ENCODE measurements around the gene TMEM41B.
A peak's percentile ranks its signal among the peaks of the same experiment; 100 is the strongest.
"Not testable (repeated sequence)": the region's sequence is repeated elsewhere in the genome, so short reads cannot be mapped to it uniquely, and the experiment has no call there.

TMEM41B gene

GRCh38 chr11:9253086-9253485 is 61.3 kb downstream of the TMEM41B start:
- 87 to 94% methylated on average over 2 of the region's 3 CpGs for WGBS, 2 experiments (ENCODE audit: insufficient coverage in 2 of 2)
- no peak overlapping the region for H3K27ac ChIP-seq (ENCODE audit: low read depth, low read length, severe bottlenecking)
- no peak overlapping the region for H3K4me3 ChIP-seq (ENCODE audit: extremely low read depth, insufficient read depth, low read length, poor library complexity, severe bottlenecking)
- H3K4me1 ChIP-seq (ENCODE audit: control insufficient read depth, insufficient read depth, low read length, poor library complexity, severe bottlenecking): no peaks in the 10 kb centered on the region
- no peaks in the 10 kb centered on the region for H3K9me3 ChIP-seq (ENCODE audit: control insufficient read depth, low read length)
- H3K36me3 ChIP-seq (ENCODE audit: control insufficient read depth, insufficient read depth, low read length): peaks cover 41% of the 10 kb centered on the region

DNA sequence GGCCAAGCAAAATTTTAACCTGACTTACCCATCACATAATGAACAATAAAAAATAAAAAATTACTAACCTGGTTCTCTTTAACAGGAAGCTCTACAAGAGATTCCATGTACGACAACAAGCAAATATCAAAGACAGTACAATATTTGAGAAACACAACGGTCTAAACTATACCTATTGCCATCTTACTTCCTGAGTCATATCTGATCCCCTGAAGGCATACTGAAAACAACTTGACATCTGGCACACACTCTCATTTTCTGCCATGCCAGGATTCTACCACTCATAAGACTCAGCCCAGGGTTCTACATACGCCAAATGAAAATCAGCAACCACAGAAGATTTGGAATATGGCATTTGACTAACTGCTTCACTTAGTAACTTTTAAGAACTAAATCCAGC is 63.1 kb downstream of the TMEM41B start:
- Histone ChIP-seq H3K36me3 (ENCODE audit: control insufficient read depth, insufficient read depth, low read length) (peaks cover 45% of the 10 kb centered on the region), H3K27ac (ENCODE audit: low read depth, low read length, severe bottlenecking) (no peak overlapping the region), H3K9me3 (ENCODE audit: control insufficient read depth, low read length) (no peaks in the 10 kb centered on the region), H3K4me1 (ENCODE audit: control insufficient read depth, insufficient read depth, low read length, poor library complexity, severe bottlenecking) (no peaks in the 10 kb centered on the region), H3K4me3 (ENCODE audit: extremely low read depth, insufficient read depth, low read length, poor library complexity, severe bottlenecking) (no peak overlapping the region)
- WGBS, 2 experiments (ENCODE audit: insufficient coverage in 2 of 2): 94 to 98% methylated on average over 2 to 3 of the region's 3 CpGs

DNA sequence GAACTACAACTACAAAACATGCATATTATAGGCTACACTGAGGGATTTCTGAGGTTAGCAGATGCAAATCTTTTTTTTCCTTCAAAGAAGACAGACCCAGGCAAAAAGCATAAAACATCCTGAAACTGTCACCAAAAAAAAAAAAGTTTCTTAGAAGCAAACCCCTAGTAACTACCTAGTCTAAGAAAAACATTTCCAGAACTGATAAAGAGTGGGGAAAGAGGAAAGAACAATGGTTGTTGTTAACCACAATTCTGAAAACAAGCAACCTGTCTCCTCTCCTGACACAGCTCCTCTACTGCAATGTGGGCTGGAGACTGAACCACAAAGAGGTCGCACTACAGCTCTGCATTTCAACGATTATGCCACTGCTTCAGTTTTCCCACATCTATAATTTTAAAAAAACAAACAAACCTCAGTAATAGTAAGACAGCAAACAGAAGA is 64.2 kb downstream of the TMEM41B start:
- no peak overlapping the region for H3K4me3 ChIP-seq (ENCODE audit: extremely low read depth, insufficient read depth, low read length, poor library complexity, severe bottlenecking)
- peaks cover 35% of the 10 kb centered on the region for H3K36me3 ChIP-seq (ENCODE audit: control insufficient read depth, insufficient read depth, low read length)
- no peaks in the 10 kb centered on the region for H3K4me1 ChIP-seq (ENCODE audit: control insufficient read depth, insufficient read depth, low read length, poor library complexity, severe bottlenecking)
- 86% methylated on average over 1 of the region's 2 CpGs; no CpG with 5 or more reads in 1 of the 2 experiments for WGBS, 2 experiments (ENCODE audit: insufficient coverage in 2 of 2)
- H3K9me3 ChIP-seq (ENCODE audit: control insufficient read depth, low read length): no peaks in the 10 kb centered on the region
- H3K27ac ChIP-seq (ENCODE audit: low read depth, low read length, severe bottlenecking): peak overlapping the region; percentile 10

- Histone ChIP-seq H3K9me3 (ENCODE audit: control insufficient read depth, low read length) (no peaks in the 10 kb centered on the region), H3K27ac (ENCODE audit: low read depth, low read length, severe bottlenecking) (no peak overlapping the region), H3K36me3 (ENCODE audit: control insufficient read depth, insufficient read depth, low read length) (peaks cover 30% of the 10 kb centered on the region), H3K4me3 (ENCODE audit: extremely low read depth, insufficient read depth, low read length, poor library complexity, severe bottlenecking) (no peak overlapping the region), H3K4me1 (ENCODE audit: control insufficient read depth, insufficient read depth, low read length, poor library complexity, severe bottlenecking) (peaks cover 4% of the 10 kb centered on the region)
- 97 to 100% methylated on average over 1 to 4 of the region's 7 CpGs for WGBS, 2 experiments (ENCODE audit: insufficient coverage in 2 of 2)
Observed at GRCh38 chr11:9249252-9249651, 65.1 kb downstream of the TMEM41B start.

DNA sequence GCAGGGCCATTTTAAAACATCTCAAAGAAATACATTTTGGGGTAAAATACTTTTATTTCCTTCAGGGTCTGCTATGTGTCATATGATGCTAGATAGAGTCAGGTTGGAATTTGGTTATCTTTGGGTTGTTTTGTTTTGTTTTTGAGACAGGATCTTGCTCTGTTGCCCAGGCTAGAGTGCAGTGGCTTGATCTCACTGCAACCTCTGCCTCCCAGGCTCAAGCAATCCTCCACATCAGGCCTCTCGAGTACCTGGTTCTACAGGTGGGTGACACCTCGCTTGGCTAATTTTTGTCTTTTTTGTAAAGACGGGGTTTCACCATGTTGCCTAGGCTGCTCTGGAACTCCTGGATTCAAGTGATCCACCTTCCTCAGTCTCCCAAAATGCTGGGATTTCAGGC is 66.5 kb downstream of the TMEM41B start:
- H3K27ac ChIP-seq (ENCODE audit: low read depth, low read length, severe bottlenecking): no peak overlapping the region
- no peaks in the 10 kb centered on the region for H3K9me3 ChIP-seq (ENCODE audit: control insufficient read depth, low read length)
- WGBS, 2 experiments (ENCODE audit: insufficient coverage in 2 of 2): 98 to 100% methylated on average over 3 of the region's 3 CpGs
- H3K4me1 ChIP-seq (ENCODE audit: control insufficient read depth, insufficient read depth, low read length, poor library complexity, severe bottlenecking): peaks cover 4% of the 10 kb centered on the region
- no peak overlapping the region for H3K4me3 ChIP-seq (ENCODE audit: extremely low read depth, insufficient read depth, low read length, poor library complexity, severe bottlenecking)
- H3K36me3 ChIP-seq (ENCODE audit: control insufficient read depth, insufficient read depth, low read length): peaks cover 29% of the 10 kb centered on the region

- H3K4me1 ChIP-seq (ENCODE audit: control insufficient read depth, insufficient read depth, low read length, poor library complexity, severe bottlenecking); H3K9me3 ChIP-seq (ENCODE audit: control insufficient read depth, low read length); H3K27ac ChIP-seq (ENCODE audit: low read depth, low read length, severe bottlenecking); H3K4me3 ChIP-seq (ENCODE audit: extremely low read depth, insufficient read depth, low read length, poor library complexity, severe bottlenecking): not testable (repeated sequence)
- WGBS, 2 experiments (ENCODE audit: insufficient coverage in 2 of 2): 97% methylated on average over 7 to 9 of the region's 10 CpGs
- peaks cover 22% of the 10 kb centered on the region for H3K36me3 ChIP-seq (ENCODE audit: control insufficient read depth, insufficient read depth, low read length)
Observed at GRCh38 chr11:9236242-9236641, 78.2 kb downstream of the TMEM41B start.

- peaks cover 21% of the 10 kb centered on the region for H3K36me3 ChIP-seq (ENCODE audit: control insufficient read depth, insufficient read depth, low read length)
- H3K4me1 ChIP-seq (ENCODE audit: control insufficient read depth, insufficient read depth, low read length, poor library complexity, severe bottlenecking): peaks cover 8% of the 10 kb centered on the region
- H3K9me3 ChIP-seq (ENCODE audit: control insufficient read depth, low read length): peaks cover 5% of the 10 kb centered on the region
- no peak overlapping the region for H3K27ac ChIP-seq (ENCODE audit: low read depth, low read length, severe bottlenecking)
- no peak overlapping the region for H3K4me3 ChIP-seq (ENCODE audit: extremely low read depth, insufficient read depth, low read length, poor library complexity, severe bottlenecking)
- WGBS, 2 experiments (ENCODE audit: insufficient coverage in 2 of 2): 80 to 82% methylated on average over 2 of the region's 3 CpGs
Observed at GRCh38 chr11:9232482-9232881, 81.9 kb downstream of the TMEM41B start.

DNA sequence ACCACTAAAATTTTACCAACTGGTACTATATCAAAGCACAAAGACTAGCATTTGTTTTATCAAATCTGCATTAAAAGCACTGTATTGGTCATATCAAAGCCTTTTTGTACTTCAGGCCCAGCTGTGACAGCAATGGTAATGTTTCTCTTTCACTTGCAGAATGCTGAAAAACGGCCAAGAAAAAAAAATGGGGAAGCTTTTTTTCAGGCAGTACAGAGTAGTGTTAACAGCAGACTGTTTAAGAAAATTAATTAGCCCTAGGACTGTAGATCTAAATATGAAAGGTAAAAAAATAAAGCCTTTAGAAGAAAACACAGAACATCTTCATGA is 82.6 kb downstream of the TMEM41B start:
- Histone ChIP-seq H3K4me3 (ENCODE audit: extremely low read depth, insufficient read depth, low read length, poor library complexity, severe bottlenecking) (no peak overlapping the region), H3K36me3 (ENCODE audit: control insufficient read depth, insufficient read depth, low read length) (peaks cover 25% of the 10 kb centered on the region), H3K27ac (ENCODE audit: low read depth, low read length, severe bottlenecking) (no peak overlapping the region), H3K9me3 (ENCODE audit: control insufficient read depth, low read length) (peaks cover 5% of the 10 kb centered on the region), H3K4me1 (ENCODE audit: control insufficient read depth, insufficient read depth, low read length, poor library complexity, severe bottlenecking) (peaks cover 8% of the 10 kb centered on the region)
- 0 to 29% methylated on average over 1 of the region's 1 CpG for WGBS, 2 experiments (ENCODE audit: insufficient coverage in 2 of 2)
